ENCODE data around the gene OFD1.

DNA sequence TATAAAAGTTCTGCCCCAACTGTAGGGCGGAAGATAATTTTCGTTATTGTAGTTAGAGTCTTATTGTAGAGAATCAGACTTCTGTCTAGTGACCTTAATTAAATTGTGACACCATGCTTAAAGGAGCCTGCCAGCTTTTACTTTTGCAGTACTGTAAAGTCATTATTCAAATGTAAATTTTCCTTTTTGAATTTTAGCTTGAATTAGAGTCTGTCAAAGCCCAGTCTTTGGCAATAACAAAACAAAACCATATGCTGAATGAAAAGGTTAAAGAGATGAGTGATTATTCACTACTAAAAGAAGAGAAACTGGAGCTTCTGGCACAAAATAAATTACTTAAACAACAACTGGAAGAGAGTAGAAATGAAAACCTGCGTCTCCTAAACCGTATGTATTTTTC lies 21.8 kb downstream of the OFD1 start:
- TF ChIP-seq, protein P1, sequence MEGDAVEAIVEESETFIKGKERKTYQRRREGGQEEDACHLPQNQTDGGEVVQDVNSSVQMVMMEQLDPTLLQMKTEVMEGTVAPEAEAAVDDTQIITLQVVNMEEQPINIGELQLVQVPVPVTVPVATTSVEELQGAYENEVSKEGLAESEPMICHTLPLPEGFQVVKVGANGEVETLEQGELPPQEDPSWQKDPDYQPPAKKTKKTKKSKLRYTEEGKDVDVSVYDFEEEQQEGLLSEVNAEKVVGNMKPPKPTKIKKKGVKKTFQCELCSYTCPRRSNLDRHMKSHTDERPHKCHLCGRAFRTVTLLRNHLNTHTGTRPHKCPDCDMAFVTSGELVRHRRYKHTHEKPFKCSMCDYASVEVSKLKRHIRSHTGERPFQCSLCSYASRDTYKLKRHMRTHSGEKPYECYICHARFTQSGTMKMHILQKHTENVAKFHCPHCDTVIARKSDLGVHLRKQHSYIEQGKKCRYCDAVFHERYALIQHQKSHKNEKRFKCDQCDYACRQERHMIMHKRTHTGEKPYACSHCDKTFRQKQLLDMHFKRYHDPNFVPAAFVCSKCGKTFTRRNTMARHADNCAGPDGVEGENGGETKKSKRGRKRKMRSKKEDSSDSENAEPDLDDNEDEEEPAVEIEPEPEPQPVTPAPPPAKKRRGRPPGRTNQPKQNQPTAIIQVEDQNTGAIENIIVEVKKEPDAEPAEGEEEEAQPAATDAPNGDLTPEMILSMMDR (IDR thresholded peaks at IDR 0.05), result no peak
- TF ChIP-seq POLR2A (IDR thresholded peaks at IDR 0.05), result no peak
